ENCODE data around the gene IQSEC3. TPM values are rescaled to one million over a fixed set of nuclear protein-coding genes. Genes with fewer than 3 reads are reported as not detected.

IQSEC3 gene
- total RNA-seq, 1 experiment from 2014 or later, result not detected

- DNase-seq (ENCODE audit: low read depth in 1 of 2, low spot score in 2 of 2), result no peak
- Histone ChIP-seq H3K4me3 (no peak overlapping the region), H3K27ac (no peak overlapping the region), H3K4me1 (replicated peaks) (no peaks in the 10 kb centered on the region), H3K9me3 (replicated peaks) (no peaks in the 10 kb centered on the region), H3K36me3 (no peaks in the 10 kb centered on the region), H3K27me3 (replicated peaks) (peaks cover 47% of the 10 kb centered on the region)
These were observed 89.1 kb downstream of the IQSEC3 start for GRCh38 chr12:155646-156045.

- H3K36me3 ChIP-seq, result no peaks in the 10 kb centered on the region
- no peak overlapping the region for H3K4me3 ChIP-seq
- H3K4me1 ChIP-seq (replicated peaks), result no peaks in the 10 kb centered on the region
- DNase-seq (ENCODE audit: low read depth in 1 of 2, low spot score in 2 of 2), result no peak
- peaks cover 48% of the 10 kb centered on the region for H3K27me3 ChIP-seq (replicated peaks)
- H3K27ac ChIP-seq, result no peak overlapping the region
- H3K9me3 ChIP-seq (replicated peaks), result no peaks in the 10 kb centered on the region
These were observed 90.4 kb downstream of the IQSEC3 start for GRCh38 chr12:156945-157344.

- Histone ChIP-seq H3K9me3 (replicated peaks) (no peaks in the 10 kb centered on the region), H3K4me1 (replicated peaks) (no peaks in the 10 kb centered on the region), H3K4me3 (no peak overlapping the region), H3K27ac (no peak overlapping the region), H3K27me3 (replicated peaks) (peaks cover 41% of the 10 kb centered on the region), H3K36me3 (no peaks in the 10 kb centered on the region)
- no peak for DNase-seq (ENCODE audit: low read depth in 1 of 2, low spot score in 2 of 2)
These were observed 91.1 kb downstream of the IQSEC3 start for GRCh38 chr12:157644-158043.

- Histone ChIP-seq H3K27me3 (replicated peaks) (peaks cover 33% of the 10 kb centered on the region), H3K4me1 (replicated peaks) (no peaks in the 10 kb centered on the region), H3K36me3 (no peaks in the 10 kb centered on the region), H3K27ac (no peak overlapping the region), H3K9me3 (replicated peaks) (no peaks in the 10 kb centered on the region), H3K4me3 (no peak overlapping the region)
- DNase-seq (ENCODE audit: low read depth in 1 of 2, low spot score in 2 of 2), result no peak
These were observed 92.7 kb downstream of the IQSEC3 start for GRCh38 chr12:159156-159782.

- no peak for DNase-seq (ENCODE audit: low read depth in 1 of 2, low spot score in 2 of 2)
- Histone ChIP-seq H3K27ac (no peak overlapping the region), H3K36me3 (no peaks in the 10 kb centered on the region), H3K9me3 (replicated peaks) (no peaks in the 10 kb centered on the region), H3K4me1 (replicated peaks) (no peaks in the 10 kb centered on the region), H3K27me3 (replicated peaks) (peaks cover 36% of the 10 kb centered on the region), H3K4me3 (no peak overlapping the region)
These were observed 94.3 kb downstream of the IQSEC3 start for GRCh38 chr12:160858-161257.

GRCh38 chr12:161823-162222 is 95.3 kb downstream of the IQSEC3 start:
- DNase-seq (ENCODE audit: low read depth in 1 of 2, low spot score in 2 of 2), result no peak
- no peaks in the 10 kb centered on the region for H3K36me3 ChIP-seq
- no peaks in the 10 kb centered on the region for H3K9me3 ChIP-seq (replicated peaks)
- no peak overlapping the region for H3K4me3 ChIP-seq
- no peak overlapping the region for H3K27ac ChIP-seq
- H3K4me1 ChIP-seq (replicated peaks), result no peaks in the 10 kb centered on the region
- peaks cover 30% of the 10 kb centered on the region for H3K27me3 ChIP-seq (replicated peaks)

- peak in 1 of 2 experiments; percentile 61 for DNase-seq (ENCODE audit: low read depth in 1 of 2, low spot score in 2 of 2)
- no peaks in the 10 kb centered on the region for H3K4me1 ChIP-seq (replicated peaks)
- H3K36me3 ChIP-seq, result no peaks in the 10 kb centered on the region
- H3K4me3 ChIP-seq, result no peak overlapping the region
- peaks cover 32% of the 10 kb centered on the region for H3K27me3 ChIP-seq (replicated peaks)
- no peak overlapping the region for H3K27ac ChIP-seq
- H3K9me3 ChIP-seq (replicated peaks), result no peaks in the 10 kb centered on the region
These were observed 96.1 kb downstream of the IQSEC3 start for GRCh38 chr12:162467-163307.

GRCh38 chr12:163406-163986 is 96.9 kb downstream of the IQSEC3 start:
- no peaks in the 10 kb centered on the region for H3K9me3 ChIP-seq (replicated peaks)
- H3K36me3 ChIP-seq, result no peaks in the 10 kb centered on the region
- DNase-seq (ENCODE audit: low read depth in 1 of 2, low spot score in 2 of 2), result no peak
- peaks cover 36% of the 10 kb centered on the region for H3K27me3 ChIP-seq (replicated peaks)
- H3K27ac ChIP-seq, result no peak overlapping the region
- H3K4me3 ChIP-seq, result no peak overlapping the region
- H3K4me1 ChIP-seq (replicated peaks), result no peaks in the 10 kb centered on the region

GRCh38 chr12:164207-164606 is 97.6 kb downstream of the IQSEC3 start:
- Histone ChIP-seq H3K9me3 (replicated peaks) (no peaks in the 10 kb centered on the region), H3K4me1 (replicated peaks) (no peaks in the 10 kb centered on the region), H3K27ac (no peak overlapping the region), H3K36me3 (no peaks in the 10 kb centered on the region), H3K27me3 (replicated peaks) (peaks cover 37% of the 10 kb centered on the region), H3K4me3 (no peak overlapping the region)
- no peak for DNase-seq (ENCODE audit: low read depth in 1 of 2, low spot score in 2 of 2)

- no peak overlapping the region for H3K27ac ChIP-seq
- H3K4me3 ChIP-seq, result no peak overlapping the region
- no peaks in the 10 kb centered on the region for H3K36me3 ChIP-seq
- no peak for DNase-seq (ENCODE audit: low read depth in 1 of 2, low spot score in 2 of 2)
- no peaks in the 10 kb centered on the region for H3K9me3 ChIP-seq (replicated peaks)
- H3K4me1 ChIP-seq (replicated peaks), result no peaks in the 10 kb centered on the region
- peaks cover 30% of the 10 kb centered on the region for H3K27me3 ChIP-seq (replicated peaks)
These were observed 99.3 kb downstream of the IQSEC3 start for GRCh38 chr12:165862-166368.

GRCh38 chr12:166425-167075 is 100.0 kb downstream of the IQSEC3 start:
- Histone ChIP-seq H3K9me3 (replicated peaks) (no peaks in the 10 kb centered on the region), H3K4me1 (replicated peaks) (no peaks in the 10 kb centered on the region), H3K27me3 (replicated peaks) (peaks cover 30% of the 10 kb centered on the region), H3K27ac (no peak overlapping the region), H3K4me3 (no peak overlapping the region), H3K36me3 (no peaks in the 10 kb centered on the region)
- DNase-seq (ENCODE audit: low read depth in 1 of 2, low spot score in 2 of 2), result no peak

GRCh38 chr12:167959-168600 is 101.5 kb downstream of the IQSEC3 start:
- Histone ChIP-seq H3K36me3 (no peaks in the 10 kb centered on the region), H3K4me1 (replicated peaks) (no peaks in the 10 kb centered on the region), H3K4me3 (no peak overlapping the region), H3K27ac (no peak overlapping the region), H3K27me3 (replicated peaks) (peaks cover 35% of the 10 kb centered on the region), H3K9me3 (replicated peaks) (no peaks in the 10 kb centered on the region)
- no peak for DNase-seq (ENCODE audit: low read depth in 1 of 2, low spot score in 2 of 2)

GRCh38 chr12:168763-169525 is 102.4 kb downstream of the IQSEC3 start:
- H3K36me3 ChIP-seq, result no peaks in the 10 kb centered on the region
- H3K4me3 ChIP-seq, result no peak overlapping the region
- H3K27ac ChIP-seq, result no peak overlapping the region
- peaks cover 41% of the 10 kb centered on the region for H3K27me3 ChIP-seq (replicated peaks)
- H3K9me3 ChIP-seq (replicated peaks), result no peaks in the 10 kb centered on the region
- H3K4me1 ChIP-seq (replicated peaks), result no peaks in the 10 kb centered on the region
- no peak for DNase-seq (ENCODE audit: low read depth in 1 of 2, low spot score in 2 of 2)
